ENCODE data around the gene MGAT5. TPM values are rescaled to one million over a fixed set of nuclear protein-coding genes. Genes with fewer than 3 reads are reported as not detected.

Gene MGAT5
- total RNA-seq, 6 donors from 2014 or later: 25.3 to 65.5 (median 41.3) TPM

GRCh38 chr2:134438371-134438770, 184.5 kb downstream of the MGAT5 start:
- no peak for TF ChIP-seq EP300 (IDR thresholded peaks at IDR 0.05)
- TF ChIP-seq POLR2A (IDR thresholded peaks at IDR 0.05): no peak
- TF ChIP-seq POLR2AphosphoS5 (IDR thresholded peaks at IDR 0.05): no peak
- no peak for TF ChIP-seq CTCF (IDR thresholded peaks at IDR 0.05)
- no peak for ATAC-seq (ENCODE audit: low FRiP score in 2 of 2)
- no peak for DNase-seq
- Histone ChIP-seq H3K36me3 (peaks cover 0 to 15% (median 7%) of the 10 kb centered on the region in 4 donors), H3K4me1 (no peaks in the 10 kb centered on the region), H3K27ac (no peak overlapping the region), H3K9me3 (no peaks in the 10 kb centered on the region), H3K4me3 (no peak overlapping the region), H3K27me3 (no peaks in the 10 kb centered on the region)
- WGBS, 2 donors: 75 to 77% methylated on average over 1 to 3 of the region's 3 CpGs

GRCh38 chr2:134440336-134440909, 186.6 kb downstream of the MGAT5 start:
- TF ChIP-seq EP300 (IDR thresholded peaks at IDR 0.05) (no peak), POLR2AphosphoS5 (IDR thresholded peaks at IDR 0.05) (no peak), POLR2A (IDR thresholded peaks at IDR 0.05) (no peak), CTCF (IDR thresholded peaks at IDR 0.05) (no peak)
- Histone ChIP-seq H3K9me3 (no peaks in the 10 kb centered on the region), H3K4me3 (no peak overlapping the region), H3K27me3 (no peaks in the 10 kb centered on the region), H3K36me3 (peaks cover 0 to 18% (median 7%) of the 10 kb centered on the region in 4 donors), H3K27ac (no peak overlapping the region), H3K4me1 (no peaks in the 10 kb centered on the region)
- 90 to 94% methylated on average over 16 of the region's 16 CpGs for WGBS, 2 donors
- no peak for DNase-seq
- no peak for ATAC-seq (ENCODE audit: low FRiP score in 2 of 2)

- no peak overlapping the region for H3K27ac ChIP-seq
- ATAC-seq (ENCODE audit: low FRiP score in 2 of 2): no peak
- peaks cover 0 to 12% (median 9%) of the 10 kb centered on the region in 4 donors for H3K36me3 ChIP-seq
- no peak overlapping the region for H3K4me3 ChIP-seq
- TF ChIP-seq CTCF (IDR thresholded peaks at IDR 0.05) (no peak), EP300 (IDR thresholded peaks at IDR 0.05) (no peak), POLR2AphosphoS5 (IDR thresholded peaks at IDR 0.05) (no peak), POLR2A (IDR thresholded peaks at IDR 0.05) (no peak)
- no peaks in the 10 kb centered on the region for H3K27me3 ChIP-seq
- WGBS, 2 donors: 94 to 97% methylated on average over 11 of the region's 11 CpGs
- DNase-seq: no peak
- H3K9me3 ChIP-seq: no peaks in the 10 kb centered on the region
- H3K4me1 ChIP-seq: no peaks in the 10 kb centered on the region
Observed at GRCh38 chr2:134441153-134441863, 187.4 kb downstream of the MGAT5 start.

GRCh38 chr2:134443814-134444480, 190.1 kb downstream of the MGAT5 start:
- H3K9me3 ChIP-seq: no peaks in the 10 kb centered on the region
- 88 to 89% methylated on average over 9 to 11 of the region's 11 CpGs for WGBS, 2 donors
- DNase-seq (no peak), ATAC-seq (ENCODE audit: low FRiP score in 2 of 2) (no peak)
- TF ChIP-seq POLR2A (IDR thresholded peaks at IDR 0.05) (no peak), CTCF (IDR thresholded peaks at IDR 0.05) (no peak), POLR2AphosphoS5 (IDR thresholded peaks at IDR 0.05) (no peak), EP300 (IDR thresholded peaks at IDR 0.05) (no peak)
- H3K4me3 ChIP-seq: no peak overlapping the region
- H3K27me3 ChIP-seq: no peaks in the 10 kb centered on the region
- H3K36me3 ChIP-seq: peaks cover 0 to 25% (median 16%) of the 10 kb centered on the region in 4 donors
- H3K27ac ChIP-seq: no peak overlapping the region
- no peaks in the 10 kb centered on the region for H3K4me1 ChIP-seq
